SKM-1 treated with dmso at 0.1 percent for 144 hours (cell line): ENCODE results near the gene SLU7.
A peak's percentile ranks its signal among the peaks of the same experiment; 100 is the strongest.

Source experiments
- DNase-seq: peaks from one replicate; lab custom pipeline; 2025; ENCODE audit not compliant: unreplicated experiment; lab: John Stamatoyannopoulos, UW

SLU7 gene

GRCh38 chr5:160418561-160419457 is at the start of gene SLU7:
SLU7 (minus strand) TSS chr5:160419081; CDS start chr5:160415294, 3,787 bp downstream.
- DNase-seq, result peak; percentile 92

GRCh38 chr5:160468363-160468975 is 49.6 kb upstream of the SLU7 start:
- DNase-seq, result no peak

- DNase-seq, result peak; percentile 51
These were observed 48.9 kb upstream of the SLU7 start for GRCh38 chr5:160467555-160468362.

- DNase-seq, result no peak
These were observed 48.1 kb upstream of the SLU7 start for GRCh38 chr5:160466889-160467554.

- no peak for DNase-seq
These were observed 47.2 kb upstream of the SLU7 start for GRCh38 chr5:160466116-160466515.

GRCh38 chr5:160464466-160464797 is 45.6 kb upstream of the SLU7 start:
- no peak for DNase-seq

GRCh38 chr5:160463740-160464465 is 45.0 kb upstream of the SLU7 start:
- DNase-seq, result no peak

GRCh38 chr5:160463227-160463626 is 44.3 kb upstream of the SLU7 start:
- DNase-seq, result no peak

- DNase-seq, result no peak
These were observed 43.3 kb upstream of the SLU7 start for GRCh38 chr5:160462167-160462566.

- DNase-seq, result no peak
These were observed 42.5 kb upstream of the SLU7 start for GRCh38 chr5:160461378-160461777.

- DNase-seq, result no peak
These were observed 41.6 kb upstream of the SLU7 start for GRCh38 chr5:160460377-160461049.

GRCh38 chr5:160458806-160459800 is 40.2 kb upstream of the SLU7 start:
- DNase-seq, result no peak

- DNase-seq, result no peak
These were observed 38.4 kb upstream of the SLU7 start for GRCh38 chr5:160457252-160457651.

- no peak for DNase-seq
These were observed 37.7 kb upstream of the SLU7 start for GRCh38 chr5:160456480-160457177.

GRCh38 chr5:160455600-160455999 is 36.7 kb upstream of the SLU7 start:
- no peak for DNase-seq

- no peak for DNase-seq
These were observed 34.9 kb upstream of the SLU7 start for GRCh38 chr5:160453751-160454150.

- no peak for DNase-seq
These were observed 33.9 kb upstream of the SLU7 start for GRCh38 chr5:160452795-160453194.

- no peak for DNase-seq
These were observed 33.2 kb upstream of the SLU7 start for GRCh38 chr5:160452036-160452435.
